Erythroblast (primary cell): ENCODE results near the gene WDR7.

Experiments
- GATA1 ChIP-seq: IDR thresholded peaks from 2 replicates; pipeline ENCODE4 v1.6.1; 2011; ENCODE audit warnings: low read depth, mild to moderate bottlenecking, control low read depth, low read length, moderate library complexity
- POLR2A ChIP-seq: IDR thresholded peaks from 2 replicates; pipeline ENCODE4 v1.6.1; 2011; ENCODE audit warnings: mild to moderate bottlenecking, low read length

GRCh38 chr18:57052759-57053158 lies 401.6 kb downstream of the WDR7 start:
- TF ChIP-seq POLR2A, result no peak
- TF ChIP-seq GATA1, result no peak
